C4-2B (cell line): ENCODE results near the gene FUT3.
"Not testable (repeated sequence)": the region's sequence is repeated elsewhere in the genome, so short reads cannot be mapped to it uniquely, and the experiment has no call there.

Experiments used
- H3K27ac ChIP-seq: fragments of 450-650 bp; 2 replicates; pipeline ENCODE4 v1.5.1; 2017
- CTCF ChIP-seq: fragments of 450-650 bp; conservative IDR thresholded peaks from 2 replicates; pipeline ENCODE4 v1.5.1; 2017; ENCODE audit warnings: mild to moderate bottlenecking
- ZFX ChIP-seq: fragments of 450-650 bp; IDR thresholded peaks from 2 replicates; pipeline ENCODE4 v1.6.1; 2017

FUT3 gene

GRCh38 chr19:5880196-5880595 lies 28.9 kb upstream of the FUT3 start:
- no peak overlapping the region for H3K27ac ChIP-seq
- TF ChIP-seq CTCF (no peak), ZFX (no peak)

- TF ChIP-seq CTCF = no peak
- TF ChIP-seq ZFX = no peak
Measured at GRCh38 chr19:5877882-5878281, 26.6 kb upstream of the FUT3 start.

GRCh38 chr19:5877427-5877826 lies 26.2 kb upstream of the FUT3 start:
- TF ChIP-seq CTCF (no peak), ZFX (no peak)
- no peak overlapping the region for H3K27ac ChIP-seq

More at GRCh38 chr19:5877882-5878281, 26.6 kb upstream of the FUT3 start:
- H3K27ac ChIP-seq = no peak overlapping the region

GRCh38 chr19:5874496-5874895 lies 23.2 kb upstream of the FUT3 start:
- H3K27ac ChIP-seq = not testable (repeated sequence)

GRCh38 chr19:5873617-5874199 lies 22.5 kb upstream of the FUT3 start:
- no peak overlapping the region for H3K27ac ChIP-seq
- TF ChIP-seq CTCF (no peak), ZFX (no peak)

GRCh38 chr19:5870986-5871394 lies 19.7 kb upstream of the FUT3 start:
- no peak for TF ChIP-seq CTCF
- no peak for TF ChIP-seq ZFX
- H3K27ac ChIP-seq = no peak overlapping the region

- no peak overlapping the region for H3K27ac ChIP-seq
- TF ChIP-seq ZFX (no peak), CTCF (no peak)
Measured at GRCh38 chr19:5867201-5868136, 16.2 kb upstream of the FUT3 start.
